ENCODE results near the gene PRKCD.

- TF ChIP-seq, protein P1, sequence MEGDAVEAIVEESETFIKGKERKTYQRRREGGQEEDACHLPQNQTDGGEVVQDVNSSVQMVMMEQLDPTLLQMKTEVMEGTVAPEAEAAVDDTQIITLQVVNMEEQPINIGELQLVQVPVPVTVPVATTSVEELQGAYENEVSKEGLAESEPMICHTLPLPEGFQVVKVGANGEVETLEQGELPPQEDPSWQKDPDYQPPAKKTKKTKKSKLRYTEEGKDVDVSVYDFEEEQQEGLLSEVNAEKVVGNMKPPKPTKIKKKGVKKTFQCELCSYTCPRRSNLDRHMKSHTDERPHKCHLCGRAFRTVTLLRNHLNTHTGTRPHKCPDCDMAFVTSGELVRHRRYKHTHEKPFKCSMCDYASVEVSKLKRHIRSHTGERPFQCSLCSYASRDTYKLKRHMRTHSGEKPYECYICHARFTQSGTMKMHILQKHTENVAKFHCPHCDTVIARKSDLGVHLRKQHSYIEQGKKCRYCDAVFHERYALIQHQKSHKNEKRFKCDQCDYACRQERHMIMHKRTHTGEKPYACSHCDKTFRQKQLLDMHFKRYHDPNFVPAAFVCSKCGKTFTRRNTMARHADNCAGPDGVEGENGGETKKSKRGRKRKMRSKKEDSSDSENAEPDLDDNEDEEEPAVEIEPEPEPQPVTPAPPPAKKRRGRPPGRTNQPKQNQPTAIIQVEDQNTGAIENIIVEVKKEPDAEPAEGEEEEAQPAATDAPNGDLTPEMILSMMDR (IDR thresholded peaks at IDR 0.05): no peak
- TF ChIP-seq EP300 (IDR thresholded peaks at IDR 0.05) (no peak), POLR2A (IDR thresholded peaks at IDR 0.05) (no peak)
These were observed 23.7 kb downstream of the PRKCD start for GRCh38 chr3:53184701-53185100.

Measured in upper lobe of left lung (tissue), 4 donors.